ENCODE results near the gene KLHL6. TPM values are rescaled to one million over a fixed set of nuclear protein-coding genes. Genes with fewer than 3 reads are reported as not detected.
"Not testable (repeated sequence)": the region's sequence is repeated elsewhere in the genome, so short reads cannot be mapped to it uniquely, and the experiment has no call there.

The KLHL6 gene
- total RNA-seq, 1 donor from 2014 or later, result 0.11 TPM

- H3K36me3 ChIP-seq (ENCODE audit: insufficient read depth, low read length), result no peaks in the 10 kb centered on the region
- H3K4me1 ChIP-seq (ENCODE audit: insufficient read depth, low read length), result no peaks in the 10 kb centered on the region
- TF ChIP-seq EZH2 (IDR thresholded peaks at IDR 0.05; ENCODE audit: insufficient read depth, low read length) (no peak), CTCF (IDR thresholded peaks at IDR 0.05; ENCODE audit: insufficient read depth, low read depth, low read length) (no peak)
- H3K79me2 ChIP-seq (ENCODE audit: insufficient read depth, low read length), result no peaks in the 10 kb centered on the region
- Mint-ChIP-seq H3K9me3 (ENCODE audit: unreplicated experiment) (no peaks in the 10 kb centered on the region), H3K4me3 (ENCODE audit: unreplicated experiment) (no peak overlapping the region), H3K27me3 (ENCODE audit: low read depth, unreplicated experiment) (no peaks in the 10 kb centered on the region), H3K36me3 (ENCODE audit: low read depth, unreplicated experiment) (no peaks in the 10 kb centered on the region), H3K4me1 (ENCODE audit: low read depth, unreplicated experiment) (no peaks in the 10 kb centered on the region), H3K27ac (ENCODE audit: unreplicated experiment) (no peak overlapping the region)
- no peak for FAIRE-seq
- no peak for DNase-seq (ENCODE audit: low read depth)
- H3K27me3 ChIP-seq (ENCODE audit: insufficient read depth, low read length), result peaks cover 2% of the 10 kb centered on the region
- no peak overlapping the region for H3K27ac ChIP-seq (ENCODE audit: low read depth, low read length)
- H4K20me1 ChIP-seq (ENCODE audit: insufficient read depth, low read length), result no peaks in the 10 kb centered on the region
- no peak overlapping the region for H3K4me2 ChIP-seq (ENCODE audit: low read length)
- no peak overlapping the region for H2AFZ ChIP-seq (ENCODE audit: low read depth, low read length)
- H3K4me3 ChIP-seq (ENCODE audit: insufficient read depth, low read depth, low read length), result no peak overlapping the region
- no peaks in the 10 kb centered on the region for H3K9me3 ChIP-seq (ENCODE audit: insufficient read depth, low read depth, low read length)
- H3K9ac ChIP-seq (ENCODE audit: low read length), result no peak overlapping the region
These were observed 31.0 kb downstream of the KLHL6 start for GRCh38 chr3:183524476-183524875.

GRCh38 chr3:183520741-183521556, 34.6 kb downstream of the KLHL6 start:
- peaks cover 18% of the 10 kb centered on the region for H3K27me3 ChIP-seq (ENCODE audit: insufficient read depth, low read length)
- not testable (repeated sequence) for DNase-seq (ENCODE audit: low read depth); H3K36me3 Mint-ChIP-seq (ENCODE audit: low read depth, unreplicated experiment); H3K27ac Mint-ChIP-seq (ENCODE audit: unreplicated experiment); H3K9me3 ChIP-seq (ENCODE audit: insufficient read depth, low read depth, low read length); H4K20me1 ChIP-seq (ENCODE audit: insufficient read depth, low read length); H3K4me3 Mint-ChIP-seq (ENCODE audit: unreplicated experiment); H3K36me3 ChIP-seq (ENCODE audit: insufficient read depth, low read length); FAIRE-seq; H3K4me1 ChIP-seq (ENCODE audit: insufficient read depth, low read length); H3K27ac ChIP-seq (ENCODE audit: low read depth, low read length); H3K9ac ChIP-seq (ENCODE audit: low read length); H3K79me2 ChIP-seq (ENCODE audit: insufficient read depth, low read length); H3K4me3 ChIP-seq (ENCODE audit: insufficient read depth, low read depth, low read length); H3K9me3 Mint-ChIP-seq (ENCODE audit: unreplicated experiment); H3K4me2 ChIP-seq (ENCODE audit: low read length); H2AFZ ChIP-seq (ENCODE audit: low read depth, low read length); H3K4me1 Mint-ChIP-seq (ENCODE audit: low read depth, unreplicated experiment)
- H3K27me3 Mint-ChIP-seq (ENCODE audit: low read depth, unreplicated experiment), result peaks cover 16% of the 10 kb centered on the region

- H3K79me2 ChIP-seq (ENCODE audit: insufficient read depth, low read length); H3K27ac Mint-ChIP-seq (ENCODE audit: unreplicated experiment); H4K20me1 ChIP-seq (ENCODE audit: insufficient read depth, low read length); H3K36me3 ChIP-seq (ENCODE audit: insufficient read depth, low read length); H3K4me1 ChIP-seq (ENCODE audit: insufficient read depth, low read length); DNase-seq (ENCODE audit: low read depth); H3K9me3 Mint-ChIP-seq (ENCODE audit: unreplicated experiment); H2AFZ ChIP-seq (ENCODE audit: low read depth, low read length); H3K4me2 ChIP-seq (ENCODE audit: low read length); H3K9ac ChIP-seq (ENCODE audit: low read length); H3K4me3 Mint-ChIP-seq (ENCODE audit: unreplicated experiment); H3K4me1 Mint-ChIP-seq (ENCODE audit: low read depth, unreplicated experiment); H3K27ac ChIP-seq (ENCODE audit: low read depth, low read length); H3K36me3 Mint-ChIP-seq (ENCODE audit: low read depth, unreplicated experiment); FAIRE-seq; H3K4me3 ChIP-seq (ENCODE audit: insufficient read depth, low read depth, low read length); H3K9me3 ChIP-seq (ENCODE audit: insufficient read depth, low read depth, low read length): not testable (repeated sequence)
- peaks cover 18% of the 10 kb centered on the region for H3K27me3 ChIP-seq (ENCODE audit: insufficient read depth, low read length)
- H3K27me3 Mint-ChIP-seq (ENCODE audit: low read depth, unreplicated experiment), result peaks cover 16% of the 10 kb centered on the region
These were observed 35.2 kb downstream of the KLHL6 start for GRCh38 chr3:183520295-183520694.

Measured in astrocyte (in vitro differentiated cells and primary cell).